PC-9 (cell line): ENCODE results near the gene OR52A1.

Experiments used
- CTCF ChIP-seq: fragments of 200-600 bp; sonication (generic); conservative IDR thresholded peaks from 2 replicates; pipeline ENCODE4 v1.6.1; 2017; ENCODE audit warnings: mixed run types, antibody characterized with exemption, mild to moderate bottlenecking, moderate library complexity
- EZH2 ChIP-seq: fragments of 200-600 bp; sonication (generic); IDR thresholded peaks from 2 replicates; pipeline ENCODE4 v1.8.0; 2017; ENCODE audit warnings: antibody characterized with exemption, low read depth

- TF ChIP-seq CTCF (peak; percentile 78), EZH2 (no peak)
Observed at GRCh38 chr11:5123802-5124521, 30.6 kb downstream of the OR52A1 start.
